Measurements from ENCODE around the gene OR9A2.

OR9A2 gene

GRCh38 chr7:143049362-143049761, 22.4 kb upstream of the OR9A2 start:
- DNase-seq = no peak
- H3K27me3 ChIP-seq (replicated peaks; ENCODE audit: insufficient read depth, low read length) = no peaks in the 10 kb centered on the region
- H3K9me2 ChIP-seq (replicated peaks; ENCODE audit: insufficient read depth, low read length) = no peaks in the 10 kb centered on the region

GRCh38 chr7:143048827-143049226, 21.9 kb upstream of the OR9A2 start:
- no peak overlapping the region for H3K4me3 ChIP-seq (ENCODE audit: low read length)
- H3K27me3 ChIP-seq (replicated peaks; ENCODE audit: insufficient read depth, low read length) = no peaks in the 10 kb centered on the region
- DNase-seq = no peak
- H3K36me3 ChIP-seq (replicated peaks; ENCODE audit: insufficient read depth, low read length) = no peaks in the 10 kb centered on the region
- H3K4me2 ChIP-seq (ENCODE audit: low read depth, low read length) = no peak overlapping the region
- H3K9me3 ChIP-seq (replicated peaks; ENCODE audit: insufficient read depth, low read length) = no peaks in the 10 kb centered on the region
- H2AFZ ChIP-seq (ENCODE audit: low read length) = no peak overlapping the region
- no peaks in the 10 kb centered on the region for H3F3A ChIP-seq (ENCODE audit: insufficient read depth, low read length)
- no peaks in the 10 kb centered on the region for H3K4me1 ChIP-seq (ENCODE audit: low read length)
- no peak overlapping the region for H3K9ac ChIP-seq (ENCODE audit: low read length)
- TF ChIP-seq EZH2 (optimal IDR thresholded peaks at IDR 0.05; ENCODE audit: low read depth, low read length) (no peak), EZH2phosphoT487 (IDR thresholded peaks at IDR 0.05; ENCODE audit: low read length) (no peak), CTCF (IDR thresholded peaks at IDR 0.05; ENCODE audit: low read length) (no peak)
- no peaks in the 10 kb centered on the region for H3K79me2 ChIP-seq (ENCODE audit: low read length)
- no peaks in the 10 kb centered on the region for H3K9me2 ChIP-seq (replicated peaks; ENCODE audit: insufficient read depth, low read length)
- no peak overlapping the region for H3K27ac ChIP-seq (ENCODE audit: low read length)
- no peaks in the 10 kb centered on the region for H4K20me1 ChIP-seq (ENCODE audit: insufficient read depth, low read length)

More at GRCh38 chr7:143049362-143049761, 22.4 kb upstream of the OR9A2 start:
- Histone ChIP-seq H3K36me3 (replicated peaks; ENCODE audit: insufficient read depth, low read length) (no peaks in the 10 kb centered on the region), H3K4me3 (ENCODE audit: low read length) (no peak overlapping the region), H3F3A (ENCODE audit: insufficient read depth, low read length) (no peaks in the 10 kb centered on the region), H3K27ac (ENCODE audit: low read length) (no peak overlapping the region), H4K20me1 (ENCODE audit: insufficient read depth, low read length) (no peaks in the 10 kb centered on the region), H3K4me1 (ENCODE audit: low read length) (no peaks in the 10 kb centered on the region), H3K9me3 (replicated peaks; ENCODE audit: insufficient read depth, low read length) (no peaks in the 10 kb centered on the region), H3K79me2 (ENCODE audit: low read length) (no peaks in the 10 kb centered on the region), H2AFZ (ENCODE audit: low read length) (no peak overlapping the region), H3K9ac (ENCODE audit: low read length) (no peak overlapping the region), H3K4me2 (ENCODE audit: low read depth, low read length) (no peak overlapping the region)
- no peak for TF ChIP-seq EZH2 (optimal IDR thresholded peaks at IDR 0.05; ENCODE audit: low read depth, low read length)
- no peak for TF ChIP-seq CTCF (IDR thresholded peaks at IDR 0.05; ENCODE audit: low read length)
- TF ChIP-seq EZH2phosphoT487 (IDR thresholded peaks at IDR 0.05; ENCODE audit: low read length) = no peak

- Histone ChIP-seq H3K4me1 (ENCODE audit: low read length) (peaks cover 13% of the 10 kb centered on the region), H2AFZ (ENCODE audit: low read length) (no peak overlapping the region), H3K79me2 (ENCODE audit: low read length) (no peaks in the 10 kb centered on the region), H3K9me2 (replicated peaks; ENCODE audit: insufficient read depth, low read length) (no peaks in the 10 kb centered on the region), H4K20me1 (ENCODE audit: insufficient read depth, low read length) (no peaks in the 10 kb centered on the region), H3K9ac (ENCODE audit: low read length) (no peak overlapping the region), H3K9me3 (replicated peaks; ENCODE audit: insufficient read depth, low read length) (no peaks in the 10 kb centered on the region), H3K27me3 (replicated peaks; ENCODE audit: insufficient read depth, low read length) (no peaks in the 10 kb centered on the region), H3K4me2 (ENCODE audit: low read depth, low read length) (no peak overlapping the region), H3K27ac (ENCODE audit: low read length) (no peak overlapping the region), H3K36me3 (replicated peaks; ENCODE audit: insufficient read depth, low read length) (no peaks in the 10 kb centered on the region), H3F3A (ENCODE audit: insufficient read depth, low read length) (no peaks in the 10 kb centered on the region), H3K4me3 (ENCODE audit: low read length) (no peak overlapping the region)
- TF ChIP-seq EZH2phosphoT487 (IDR thresholded peaks at IDR 0.05; ENCODE audit: low read length) = no peak
- TF ChIP-seq EZH2 (optimal IDR thresholded peaks at IDR 0.05; ENCODE audit: low read depth, low read length) = no peak
- TF ChIP-seq CTCF (IDR thresholded peaks at IDR 0.05; ENCODE audit: low read length) = no peak
- DNase-seq = no peak
Observed at GRCh38 chr7:143047326-143047725, 20.4 kb upstream of the OR9A2 start.
